ENCODE data around the gene DNAH11. TPM values are rescaled to one million over a fixed set of nuclear protein-coding genes. Genes with fewer than 3 reads are reported as not detected.
"Not testable (repeated sequence)": the region's sequence is repeated elsewhere in the genome, so short reads cannot be mapped to it uniquely, and the experiment has no call there.

Gene DNAH11
- total RNA-seq, 1 experiment from 2014 or later: 1.0 TPM

GRCh38 chr7:21911341-21911875 is 368.6 kb downstream of the DNAH11 start:
- no peak overlapping the region for H3K4me3 ChIP-seq
- H3K36me3 ChIP-seq: peaks cover 41% of the 10 kb centered on the region
- H3K9me3 ChIP-seq (replicated peaks): no peaks in the 10 kb centered on the region
- no peak for DNase-seq
- no peak overlapping the region for H3K27ac ChIP-seq
- H3K27me3 ChIP-seq: no peaks in the 10 kb centered on the region
- no peaks in the 10 kb centered on the region for H3K4me1 ChIP-seq

- no peak for DNase-seq
- Histone ChIP-seq H3K27ac (no peak overlapping the region), H3K9me3 (replicated peaks) (no peaks in the 10 kb centered on the region), H3K4me3 (no peak overlapping the region), H3K27me3 (no peaks in the 10 kb centered on the region), H3K4me1 (no peaks in the 10 kb centered on the region), H3K36me3 (peaks cover 32% of the 10 kb centered on the region)
Measured at GRCh38 chr7:21912305-21912704, 369.5 kb downstream of the DNAH11 start.

GRCh38 chr7:21912931-21913780 is 370.3 kb downstream of the DNAH11 start:
- Histone ChIP-seq H3K4me1 (no peaks in the 10 kb centered on the region), H3K36me3 (peaks cover 23% of the 10 kb centered on the region), H3K27ac (no peak overlapping the region), H3K27me3 (no peaks in the 10 kb centered on the region), H3K9me3 (replicated peaks) (no peaks in the 10 kb centered on the region), H3K4me3 (no peak overlapping the region)
- DNase-seq: no peak

GRCh38 chr7:21914671-21915070 is 371.8 kb downstream of the DNAH11 start:
- Histone ChIP-seq H3K9me3 (replicated peaks) (no peaks in the 10 kb centered on the region), H3K27ac (no peak overlapping the region), H3K27me3 (no peaks in the 10 kb centered on the region), H3K36me3 (peaks cover 20% of the 10 kb centered on the region), H3K4me1 (no peaks in the 10 kb centered on the region), H3K4me3 (no peak overlapping the region)
- DNase-seq: no peak

- H3K27me3 ChIP-seq: no peaks in the 10 kb centered on the region
- H3K9me3 ChIP-seq (replicated peaks): no peaks in the 10 kb centered on the region
- no peak for DNase-seq
- no peaks in the 10 kb centered on the region for H3K4me1 ChIP-seq
- no peak overlapping the region for H3K4me3 ChIP-seq
- no peak overlapping the region for H3K27ac ChIP-seq
- peaks cover 20% of the 10 kb centered on the region for H3K36me3 ChIP-seq
Measured at GRCh38 chr7:21915140-21915539, 372.3 kb downstream of the DNAH11 start.

- no peaks in the 10 kb centered on the region for H3K4me1 ChIP-seq
- no peaks in the 10 kb centered on the region for H3K27me3 ChIP-seq
- H3K36me3 ChIP-seq: peaks cover 20% of the 10 kb centered on the region
- no peak for DNase-seq
- no peaks in the 10 kb centered on the region for H3K9me3 ChIP-seq (replicated peaks)
- no peak overlapping the region for H3K4me3 ChIP-seq
- no peak overlapping the region for H3K27ac ChIP-seq
Measured at GRCh38 chr7:21916176-21916575, 373.3 kb downstream of the DNAH11 start.

GRCh38 chr7:21916629-21917028 is 373.8 kb downstream of the DNAH11 start:
- Histone ChIP-seq H3K9me3 (replicated peaks) (no peaks in the 10 kb centered on the region), H3K27ac (no peak overlapping the region), H3K4me1 (no peaks in the 10 kb centered on the region), H3K4me3 (no peak overlapping the region), H3K36me3 (peaks cover 20% of the 10 kb centered on the region), H3K27me3 (no peaks in the 10 kb centered on the region)
- no peak for DNase-seq

DNA sequence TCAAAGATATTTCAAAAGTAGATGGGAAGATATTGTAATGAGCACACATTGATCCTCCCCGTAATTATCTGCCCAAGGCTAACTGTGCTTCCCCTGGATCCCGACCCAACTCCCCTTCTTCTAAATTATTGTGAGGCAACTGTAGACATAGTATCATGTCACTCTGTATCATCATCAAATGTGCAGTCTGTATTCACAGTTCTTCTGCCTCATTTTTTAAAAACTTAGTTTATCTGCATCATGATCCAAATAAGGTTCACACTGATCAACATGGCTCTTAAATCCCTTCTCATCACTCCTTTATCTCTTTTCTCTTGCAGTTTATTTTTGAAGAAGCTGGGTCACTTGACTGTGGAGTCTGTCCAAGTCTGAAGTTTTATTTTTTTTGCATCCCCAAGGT is 375.4 kb downstream of the DNAH11 start:
- Histone ChIP-seq H3K27ac (no peak overlapping the region), H3K36me3 (peaks cover 14% of the 10 kb centered on the region), H3K4me3 (no peak overlapping the region), H3K9me3 (replicated peaks) (no peaks in the 10 kb centered on the region), H3K4me1 (no peaks in the 10 kb centered on the region), H3K27me3 (no peaks in the 10 kb centered on the region)
- DNase-seq: no peak

- no peak for DNase-seq
- Histone ChIP-seq H3K4me1 (no peaks in the 10 kb centered on the region), H3K4me3 (no peak overlapping the region), H3K27me3 (no peaks in the 10 kb centered on the region), H3K36me3 (peaks cover 2% of the 10 kb centered on the region; the same call in 1 of the 2 replicates), H3K9me3 (replicated peaks) (no peaks in the 10 kb centered on the region), H3K27ac (no peak overlapping the region)
Measured at GRCh38 chr7:21920936-21921335, 378.1 kb downstream of the DNAH11 start.

DNA sequence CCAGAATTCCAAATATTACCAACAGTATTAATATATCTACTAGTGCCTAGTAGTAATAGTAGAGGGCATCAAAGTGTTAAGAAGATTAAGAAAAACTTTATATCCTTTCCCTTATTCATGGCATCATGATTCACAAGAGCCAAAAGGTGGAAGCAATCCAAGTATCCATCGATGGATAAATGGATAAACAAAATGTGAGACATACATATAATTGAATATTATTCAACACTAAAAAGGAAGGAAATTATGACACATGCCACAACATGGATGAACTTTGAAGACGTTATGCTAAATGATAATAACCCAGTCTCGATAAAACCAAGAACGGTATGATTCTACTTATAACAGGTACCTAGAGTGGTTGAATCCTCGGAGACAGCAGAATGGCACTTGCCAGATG is 379.8 kb downstream of the DNAH11 start:
- Histone ChIP-seq H3K27me3 (no peaks in the 10 kb centered on the region), H3K4me1 (no peaks in the 10 kb centered on the region), H3K27ac (no peak overlapping the region), H3K9me3 (replicated peaks) (no peaks in the 10 kb centered on the region), H3K4me3 (no peak overlapping the region), H3K36me3 (no peaks in the 10 kb centered on the region; the same call in 1 of the 2 replicates)
- DNase-seq: no peak

DNA sequence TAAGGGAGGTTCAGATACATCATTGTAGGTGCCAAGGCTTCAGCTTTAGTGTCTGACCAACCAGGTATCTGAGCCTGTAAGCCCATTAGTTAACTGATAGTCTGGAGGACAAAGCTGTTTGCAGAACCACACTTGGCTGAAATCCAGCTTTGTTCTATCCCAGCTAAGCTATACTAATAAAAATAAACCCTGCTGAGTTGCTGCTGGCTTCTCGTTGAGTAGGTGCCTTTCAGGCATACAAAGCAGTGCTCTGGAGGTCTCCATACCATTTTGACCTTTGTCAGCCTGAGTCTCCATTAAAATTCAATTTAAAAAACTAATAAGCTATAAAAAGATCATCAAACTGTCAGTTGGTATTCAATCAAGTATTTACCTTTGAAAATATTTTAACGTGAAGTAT is 380.8 kb downstream of the DNAH11 start:
- Histone ChIP-seq H3K36me3 (no peaks in the 10 kb centered on the region; the same call in 1 of the 2 replicates), H3K9me3 (replicated peaks) (no peaks in the 10 kb centered on the region), H3K27me3 (no peaks in the 10 kb centered on the region), H3K4me3 (no peak overlapping the region), H3K27ac (no peak overlapping the region), H3K4me1 (no peaks in the 10 kb centered on the region)
- DNase-seq: peak; percentile 32 to 58

- Histone ChIP-seq H3K36me3 (no peaks in the 10 kb centered on the region), H3K9me3 (replicated peaks) (no peaks in the 10 kb centered on the region), H3K4me1 (no peaks in the 10 kb centered on the region), H3K27ac (no peak overlapping the region), H3K4me3 (no peak overlapping the region), H3K27me3 (no peaks in the 10 kb centered on the region)
- no peak for DNase-seq
Measured at GRCh38 chr7:21926448-21926847, 383.6 kb downstream of the DNAH11 start.

DNA sequence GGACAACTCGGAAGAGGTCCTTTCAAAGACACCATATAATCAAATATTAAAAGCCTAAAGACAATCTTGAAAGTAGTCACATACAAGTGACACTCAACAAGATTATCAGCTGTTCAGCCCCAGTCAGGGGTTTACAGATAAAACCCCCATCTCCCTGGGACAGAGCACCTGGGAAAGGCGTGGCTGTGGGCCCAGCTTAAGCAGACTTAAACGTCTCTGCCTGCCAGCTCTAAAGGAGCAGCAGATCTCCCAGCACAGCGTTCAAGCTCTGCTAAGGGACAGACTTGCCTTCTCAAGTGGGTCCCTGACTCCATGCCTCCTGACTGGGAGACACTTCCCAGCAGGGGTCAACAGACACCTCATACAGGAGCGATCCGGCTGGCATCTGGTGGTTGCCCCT is 384.9 kb downstream of the DNAH11 start:
- no peak for DNase-seq
- H3K36me3 ChIP-seq: no peaks in the 10 kb centered on the region

DNA sequence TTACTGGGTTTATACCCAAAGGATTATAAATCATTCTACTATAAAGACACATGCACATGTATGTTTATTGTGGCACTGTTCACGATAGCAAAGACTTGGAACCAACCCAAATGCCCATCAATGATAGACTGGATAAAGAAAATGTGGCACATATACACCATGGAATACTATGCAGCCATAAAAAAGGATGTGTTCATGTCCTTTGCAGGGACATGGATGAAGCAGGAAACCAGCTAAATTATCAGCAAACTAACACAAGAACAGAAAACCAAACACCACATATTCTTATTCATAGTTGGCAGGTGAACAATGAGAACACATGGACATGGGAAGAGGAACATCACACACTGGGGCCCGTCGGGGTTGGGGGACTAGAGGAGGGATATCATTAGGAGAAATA is 390.5 kb downstream of the DNAH11 start:
- H3K36me3 ChIP-seq; H3K4me1 ChIP-seq; H3K27me3 ChIP-seq; DNase-seq; H3K4me3 ChIP-seq; H3K27ac ChIP-seq; H3K9me3 ChIP-seq (replicated peaks): not testable (repeated sequence)

More for the DNA sequence above, 384.9 kb downstream of the DNAH11 start:
- Histone ChIP-seq H3K9me3 (replicated peaks) (0 out of 2 replicates have a peak, but pooled peaks cover 2% of the 10 kb centered on the region), H3K27ac (no peak overlapping the region), H3K4me1 (no peaks in the 10 kb centered on the region), H3K27me3 (no peaks in the 10 kb centered on the region), H3K4me3 (no peak overlapping the region)

GRCh38 chr7:21934808-21935207 is 392.0 kb downstream of the DNAH11 start:
- Histone ChIP-seq H3K27ac (no peak overlapping the region), H3K4me3 (no peak overlapping the region), H3K4me1 (no peaks in the 10 kb centered on the region), H3K27me3 (no peaks in the 10 kb centered on the region), H3K36me3 (peaks cover 11% of the 10 kb centered on the region), H3K9me3 (replicated peaks) (0 out of 2 replicates have a peak, but pooled peaks cover 2% of the 10 kb centered on the region)
- DNase-seq: no peak

DNA sequence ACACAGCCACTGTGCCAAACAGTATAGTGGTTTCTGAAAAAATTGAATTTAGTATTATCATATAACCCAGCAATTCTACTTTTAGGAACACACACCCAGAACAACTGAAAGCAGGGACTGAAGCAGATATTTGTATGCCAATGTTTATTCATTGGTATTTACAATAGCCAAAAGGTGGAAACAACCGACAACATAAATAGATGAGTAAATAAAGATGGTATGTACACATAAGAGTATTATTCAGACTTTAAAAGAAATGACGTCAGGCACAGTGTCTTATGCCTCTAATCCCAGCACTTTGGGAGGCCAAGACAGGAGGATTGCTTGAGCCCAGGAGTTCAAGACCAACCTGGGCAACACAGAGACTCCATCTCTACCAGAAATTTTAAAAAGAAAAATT is 395.6 kb downstream of the DNAH11 start:
- no peaks in the 10 kb centered on the region for H3K9me3 ChIP-seq (replicated peaks)
- H3K36me3 ChIP-seq: peaks cover 11% of the 10 kb centered on the region
- H3K4me1 ChIP-seq: no peaks in the 10 kb centered on the region
- no peak overlapping the region for H3K27ac ChIP-seq
- no peak overlapping the region for H3K4me3 ChIP-seq
- no peaks in the 10 kb centered on the region for H3K27me3 ChIP-seq
- DNase-seq: no peak

Measured in SJCRH30 (cell line).